ENCODE measurements around the gene RAPGEF1.

GRCh38 chr9:131695366-131695765, 44.5 kb downstream of the RAPGEF1 start:
- no peak for TF ChIP-seq POLR2A (IDR thresholded peaks at IDR 0.05; ENCODE audit: low read depth, low read length)
- no peak for TF ChIP-seq POLR2AphosphoS5 (IDR thresholded peaks at IDR 0.05; ENCODE audit: low read depth, low read length)
